Hepatocyte (in vitro differentiated cells): ENCODE measurements around the gene ABCB8. TPM values are rescaled to one million over a fixed set of nuclear protein-coding genes. Genes with fewer than 3 reads are reported as not detected.

Source experiments
- DNase-seq: peaks from one replicate; pipeline ENCODE4 v3.0.0-alpha.2; 2016; ENCODE audit warnings: low spot score
- H2AFZ ChIP-seq: fragments of 200-600 bp; sonication (generic); 2 replicates; pipeline ENCODE4 v1.6.0; 2016; ENCODE audit warnings: antibody characterized with exemption, mild to moderate bottlenecking
- H3K27ac ChIP-seq: fragments of 200-600 bp; sonication (generic); 2 replicates; pipeline ENCODE4 v1.5.1; 2016; ENCODE audit warnings: mild to moderate bottlenecking
- H3K27me3 ChIP-seq: fragments of 200-600 bp; sonication (generic); 2 replicates; pipeline ENCODE4 v1.6.1; 2016
- H3K36me3 ChIP-seq: fragments of 200-600 bp; sonication (generic); replicated peaks from 2 replicates; pipeline ENCODE4 v1.5.1; 2016; ENCODE audit warnings: low read depth; ENCODE audit not compliant: insufficient read depth
- H3K4me1 ChIP-seq: fragments of 200-600 bp; sonication (generic); 2 replicates; pipeline ENCODE4 v1.5.1; 2016; ENCODE audit warnings: mild to moderate bottlenecking, moderate library complexity; ENCODE audit not compliant: insufficient read depth
- H3K4me2 ChIP-seq: fragments of 200-600 bp; sonication (generic); 2 replicates; pipeline ENCODE4 v1.6.0; 2016
- H3K4me3 ChIP-seq: fragments of 200-600 bp; sonication (generic); 2 replicates; pipeline ENCODE4 v1.5.1; 2016; ENCODE audit warnings: mild to moderate bottlenecking
- H3K79me2 ChIP-seq: fragments of 200-600 bp; sonication (generic); 2 replicates; pipeline ENCODE4 v1.6.0; 2017; ENCODE audit warnings: mild to moderate bottlenecking
- H3K9me2 ChIP-seq: fragments of 200-600 bp; sonication (generic); replicated peaks from 2 replicates; pipeline ENCODE4 v1.6.0; 2017; ENCODE audit warnings: mild to moderate bottlenecking; ENCODE audit not compliant: insufficient read depth
- H3K9me3 ChIP-seq: fragments of 200-600 bp; sonication (generic); 2 replicates; pipeline ENCODE4 v1.5.1; 2016; ENCODE audit warnings: low read depth, mild to moderate bottlenecking
- H4K20me1 ChIP-seq: fragments of 200-600 bp; sonication (generic); 2 replicates; pipeline ENCODE4 v1.6.0; 2016; ENCODE audit warnings: mild to moderate bottlenecking; ENCODE audit not compliant: insufficient read depth, poor library complexity, severe bottlenecking
- EZH2 ChIP-seq: fragments of 200-600 bp; sonication (generic); IDR thresholded peaks from 2 replicates; pipeline ENCODE4 v1.6.1; 2016; ENCODE audit warnings: antibody characterized with exemption, mild to moderate bottlenecking, borderline replicate concordance
- EZH2phosphoT487 ChIP-seq: fragments of 200-600 bp; sonication (generic); IDR thresholded peaks from one replicate; pipeline ENCODE4 v1.6.1; 2018; ENCODE audit warnings: antibody characterized with exemption, mild to moderate bottlenecking, low read depth, moderate library complexity; ENCODE audit not compliant: unreplicated experiment, severe bottlenecking
- WGBS: methylation state at CpG from one replicate; pipeline ENCODE4 v1.1.6; 2016; ENCODE audit warnings: low lambda C conversion rate; ENCODE audit errors: missing lambda C conversion rate; 5-methylcytosine and 5-hydroxymethylcytosine counted together
- polyA plus RNA-seq: library from polyadenylated mRNA; unstranded; fragments of >200 nt; fragmentation: Nextera tagmentation; extraction: Ambion mirVana; gene quantifications from 2 replicates; pipeline ENCODE4 v1.2.1, GENCODE V29; 2016
- total RNA-seq: library from RNA; depleted of rRNA; stranded (reverse); fragments of >200 nt; gene quantifications from 2 replicates; pipeline ENCODE4 v1.2.3, GENCODE V29; 2014
- TF ChIP-seq, protein P1 (sequence below): fragments of 200-600 bp; sonication (generic); IDR thresholded peaks from 2 replicates; pipeline ENCODE4 v1.5.1; 2016; ENCODE audit warnings: antibody characterized with exemption, mild to moderate bottlenecking; ENCODE audit not compliant: poor library complexity

Gene ABCB8
- total and polyA plus RNA-seq, 2 experiments from 2014 or later, result 24.4 to 32.6 TPM

DNA sequence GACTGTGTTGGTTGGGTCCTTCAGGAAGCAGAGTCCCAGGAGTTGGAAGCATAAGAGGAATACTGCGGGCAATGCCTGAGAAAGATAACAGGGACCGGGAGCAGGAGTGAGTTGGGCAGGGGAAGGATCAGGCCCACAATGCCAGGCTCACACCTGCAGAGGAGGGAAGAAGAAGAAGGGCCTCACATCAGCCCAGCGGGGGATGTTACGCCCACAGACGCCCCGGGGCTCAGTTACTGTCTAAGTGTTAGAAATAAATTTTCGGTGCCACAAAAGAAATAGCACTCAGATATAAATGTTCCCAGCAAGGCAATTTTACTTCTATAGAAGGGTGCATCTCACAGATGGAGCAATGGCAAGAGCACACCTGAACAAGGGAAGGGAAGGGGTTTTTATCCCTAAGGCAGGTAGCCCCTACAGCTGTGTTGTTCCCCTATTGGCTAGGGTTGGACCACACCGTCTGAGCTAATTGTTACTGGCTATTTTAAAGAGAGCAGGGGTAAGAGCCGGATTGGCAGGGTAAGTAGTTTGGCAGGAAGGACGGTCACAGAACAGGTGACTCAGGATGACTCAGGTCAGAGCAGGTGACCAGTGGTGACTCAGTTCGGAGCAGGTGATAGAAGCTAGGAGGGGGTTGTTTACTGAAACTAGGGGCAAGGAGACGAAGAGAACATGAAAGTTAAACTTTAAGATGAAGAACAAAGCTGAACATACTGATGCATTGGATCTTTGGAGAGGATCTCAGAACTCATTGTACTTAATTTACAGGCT, 37.6 kb upstream of the ABCB8 start, which contains the start of gene NOS3:
TSS of gene NOS3 (plus strand) at position 602 of the 771 bp plus-strand sequence. CDS start 2,787 bp downstream, outside the sequence.
- H3K4me2 ChIP-seq, result peak within 1 kb of the TSS; percentile 44
- TF ChIP-seq, protein P1, sequence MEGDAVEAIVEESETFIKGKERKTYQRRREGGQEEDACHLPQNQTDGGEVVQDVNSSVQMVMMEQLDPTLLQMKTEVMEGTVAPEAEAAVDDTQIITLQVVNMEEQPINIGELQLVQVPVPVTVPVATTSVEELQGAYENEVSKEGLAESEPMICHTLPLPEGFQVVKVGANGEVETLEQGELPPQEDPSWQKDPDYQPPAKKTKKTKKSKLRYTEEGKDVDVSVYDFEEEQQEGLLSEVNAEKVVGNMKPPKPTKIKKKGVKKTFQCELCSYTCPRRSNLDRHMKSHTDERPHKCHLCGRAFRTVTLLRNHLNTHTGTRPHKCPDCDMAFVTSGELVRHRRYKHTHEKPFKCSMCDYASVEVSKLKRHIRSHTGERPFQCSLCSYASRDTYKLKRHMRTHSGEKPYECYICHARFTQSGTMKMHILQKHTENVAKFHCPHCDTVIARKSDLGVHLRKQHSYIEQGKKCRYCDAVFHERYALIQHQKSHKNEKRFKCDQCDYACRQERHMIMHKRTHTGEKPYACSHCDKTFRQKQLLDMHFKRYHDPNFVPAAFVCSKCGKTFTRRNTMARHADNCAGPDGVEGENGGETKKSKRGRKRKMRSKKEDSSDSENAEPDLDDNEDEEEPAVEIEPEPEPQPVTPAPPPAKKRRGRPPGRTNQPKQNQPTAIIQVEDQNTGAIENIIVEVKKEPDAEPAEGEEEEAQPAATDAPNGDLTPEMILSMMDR, result no peak
- no peak for TF ChIP-seq EZH2
- TF ChIP-seq EZH2phosphoT487, result no peak
- no peak within 1 kb of the TSS for H3K4me3 ChIP-seq
- peak; percentile 75 for DNase-seq
- H2AFZ ChIP-seq, result no peak within 1 kb of the TSS
- no peaks in the 10 kb centered on the region for H3K27me3 ChIP-seq
- WGBS, result 67% methylated on average over 12 of the region's 12 CpGs
- peaks cover 20% of the 10 kb centered on the region for H3K4me1 ChIP-seq
- H3K9me3 ChIP-seq, result no peaks in the 10 kb centered on the region
- H3K27ac ChIP-seq, result peak within 1 kb of the TSS; percentile 94
- no peaks in the 10 kb centered on the region for H3K36me3 ChIP-seq
- no peaks in the 10 kb centered on the region for H4K20me1 ChIP-seq
- H3K9me2 ChIP-seq, result no peaks in the 10 kb centered on the region
- no peaks in the 10 kb centered on the region for H3K79me2 ChIP-seq

DNA sequence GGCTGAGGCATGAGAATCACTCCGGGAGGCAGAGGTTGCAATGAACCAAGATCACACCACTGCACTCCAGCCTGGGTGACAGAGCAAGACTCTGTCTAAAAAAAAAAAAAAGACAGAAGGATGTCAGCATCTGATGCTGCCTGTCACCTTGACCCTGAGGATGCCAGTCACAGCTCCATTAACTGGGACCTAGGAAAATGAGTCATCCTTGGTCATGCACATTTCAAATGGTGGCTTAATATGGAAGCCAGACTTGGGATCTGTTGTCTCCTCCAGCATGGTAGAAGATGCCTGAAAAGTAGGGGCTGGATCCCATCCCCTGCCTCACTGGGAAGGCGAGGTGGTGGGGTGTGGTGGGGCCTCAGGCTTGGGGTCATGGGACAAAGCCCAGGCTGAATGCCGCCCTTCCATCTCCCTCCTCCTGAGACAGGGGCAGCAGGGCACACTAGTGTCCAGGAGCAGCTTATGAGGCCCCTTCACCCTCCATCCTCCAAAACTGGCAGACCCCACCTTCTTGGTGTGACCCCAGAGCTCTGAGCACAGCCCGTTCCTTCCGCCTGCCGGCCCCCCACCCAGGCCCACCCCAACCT, 36.1 kb upstream of the ABCB8 start:
- TF ChIP-seq, protein P1, result no peak
- TF ChIP-seq EZH2 (no peak), EZH2phosphoT487 (no peak)
- WGBS, result 83% methylated on average over 6 of the region's 6 CpGs
- no peak overlapping the region for H3K4me3 ChIP-seq
- no peaks in the 10 kb centered on the region for H3K9me3 ChIP-seq
- peak overlapping the region; percentile 94 for H3K27ac ChIP-seq
- no peaks in the 10 kb centered on the region for H3K79me2 ChIP-seq
- H3K27me3 ChIP-seq, result no peaks in the 10 kb centered on the region
- no peaks in the 10 kb centered on the region for H3K36me3 ChIP-seq
- H3K4me2 ChIP-seq, result peak overlapping the region; percentile 2
- H2AFZ ChIP-seq, result no peak overlapping the region
- peaks cover 24% of the 10 kb centered on the region for H3K4me1 ChIP-seq
- H3K9me2 ChIP-seq, result no peaks in the 10 kb centered on the region
- H4K20me1 ChIP-seq, result no peaks in the 10 kb centered on the region
- no peak for DNase-seq

- Histone ChIP-seq H3K79me2 (no peaks in the 10 kb centered on the region), H3K9me2 (no peaks in the 10 kb centered on the region), H3K4me3 (no peak overlapping the region), H3K4me1 (peaks cover 24% of the 10 kb centered on the region), H3K4me2 (peak overlapping the region; percentile 2), H3K9me3 (no peaks in the 10 kb centered on the region), H3K27me3 (no peaks in the 10 kb centered on the region), H4K20me1 (no peaks in the 10 kb centered on the region), H3K27ac (peak overlapping the region; percentile 94), H2AFZ (no peak overlapping the region), H3K36me3 (no peaks in the 10 kb centered on the region)
- peak; percentile 61 for DNase-seq
- WGBS, result 25% methylated on average over 5 of the region's 5 CpGs
- TF ChIP-seq, protein P1, result no peak
- no peak for TF ChIP-seq EZH2
- TF ChIP-seq EZH2phosphoT487, result no peak
These were observed 35.4 kb upstream of the ABCB8 start for GRCh38 chr7:150992833-150993302.
